SHP77 (cell line): Measurements from ENCODE around the gene KANSL3.

ENCODE experiments used
- DNase-seq, 2 experiments: peaks; one replicate each; lab custom pipeline; 2025; lab: John Stamatoyannopoulos, UW

Gene KANSL3

GRCh38 chr2:96604104-96604503 lies 34.0 kb downstream of the KANSL3 start:
- no peak for DNase-seq

GRCh38 chr2:96602330-96602823 lies 35.7 kb downstream of the KANSL3 start:
- DNase-seq = no peak

- no peak for DNase-seq
These were observed 36.5 kb downstream of the KANSL3 start for GRCh38 chr2:96601382-96602292.

GRCh38 chr2:96599941-96600340 lies 38.2 kb downstream of the KANSL3 start:
- DNase-seq = no peak

GRCh38 chr2:96596596-96596995 lies 41.5 kb downstream of the KANSL3 start:
- DNase-seq = no peak

GRCh38 chr2:96594691-96595152 lies 43.4 kb downstream of the KANSL3 start:
- DNase-seq = no peak

GRCh38 chr2:96594282-96594681 lies 43.8 kb downstream of the KANSL3 start:
- no peak for DNase-seq

GRCh38 chr2:96591494-96591893 lies 46.6 kb downstream of the KANSL3 start:
- no peak for DNase-seq

GRCh38 chr2:96591054-96591453 lies 47.1 kb downstream of the KANSL3 start:
- DNase-seq = no peak

GRCh38 chr2:96587843-96588242 lies 50.3 kb downstream of the KANSL3 start:
- no peak for DNase-seq

GRCh38 chr2:96584017-96584416 lies 54.1 kb downstream of the KANSL3 start:
- DNase-seq = no peak

GRCh38 chr2:96580771-96581170 lies 57.3 kb downstream of the KANSL3 start:
- DNase-seq = no peak

GRCh38 chr2:96579422-96579821 lies 58.7 kb downstream of the KANSL3 start:
- no peak for DNase-seq

GRCh38 chr2:96578731-96579130 lies 59.4 kb downstream of the KANSL3 start:
- no peak for DNase-seq

- DNase-seq = no peak
These were observed 60.6 kb downstream of the KANSL3 start for GRCh38 chr2:96577501-96577900.

- no peak for DNase-seq
These were observed 62.2 kb downstream of the KANSL3 start for GRCh38 chr2:96575785-96576456.

GRCh38 chr2:96574364-96574763 lies 63.7 kb downstream of the KANSL3 start:
- DNase-seq = no peak

GRCh38 chr2:96568094-96568493 lies 70.0 kb downstream of the KANSL3 start:
- no peak for DNase-seq

GRCh38 chr2:96565111-96565510 lies 73.0 kb downstream of the KANSL3 start:
- no peak for DNase-seq

- DNase-seq = no peak
These were observed 73.5 kb downstream of the KANSL3 start for GRCh38 chr2:96564563-96564962.

- DNase-seq = no peak
These were observed 74.1 kb downstream of the KANSL3 start for GRCh38 chr2:96564026-96564425.

GRCh38 chr2:96558485-96558884 lies 79.6 kb downstream of the KANSL3 start:
- DNase-seq = no peak

GRCh38 chr2:96558061-96558460 lies 80.1 kb downstream of the KANSL3 start:
- no peak for DNase-seq
